Vagina (tissue), 2 donors: ENCODE data around the gene SOWAHA. TPM values are rescaled to one million over a fixed set of nuclear protein-coding genes. Genes with fewer than 3 reads are reported as not detected.

Experiments
- DNase-seq, 2 donors: peaks; one replicate each; pipeline ENCODE4 v3.0.0-alpha.2; 2017; ENCODE audit errors: extremely low spot score in 2 of 2
- H3K27ac ChIP-seq: fragments of 200-600 bp; sonication (generic); one replicate; pipeline ENCODE4 v1.5.1; 2019
- H3K27me3 ChIP-seq: fragments of 200-600 bp; sonication (generic); one replicate; pipeline ENCODE4 v1.5.1; 2019
- H3K36me3 ChIP-seq, 2 donors: fragments of 200-600 bp; sonication (generic); one replicate each; pipeline ENCODE4 v1.5.1; 2017 to 2019
- H3K4me1 ChIP-seq: fragments of 200-600 bp; sonication (generic); one replicate; pipeline ENCODE4 v1.5.1; 2019
- H3K4me3 ChIP-seq, 2 donors: fragments of 200-600 bp; sonication (generic); 1 replicate in 1 of 2; 2 replicates in 1 of 2; pipeline ENCODE4 v1.5.1; 2016 to 2019
- H3K9me3 ChIP-seq: fragments of 200-600 bp; sonication (generic); one replicate; pipeline ENCODE4 v1.5.1; 2019
- CTCF ChIP-seq, 3 experiments: fragments of 450-650 bp in 2 of 3; fragments of 200-600 bp in 1 of 3; sonication (generic) in 1 of 3; IDR thresholded peaks; one replicate each; pipeline ENCODE4 v1.5.1; 2017 to 2019; ENCODE audit warnings: antibody characterized with exemption in 3 of 3, mild to moderate bottlenecking in 2 of 3, moderate library complexity in 2 of 3
- POLR2A ChIP-seq, 2 donors: fragments of 450-650 bp; IDR thresholded peaks; one replicate each; pipeline ENCODE4 v1.6.1; 2017; ENCODE audit warnings: antibody characterized with exemption in 2 of 2, mild to moderate bottlenecking in 2 of 2, moderate library complexity in 2 of 2
- POLR2AphosphoS5 ChIP-seq, 2 donors: sonication (generic); formaldehyde crosslinking; IDR thresholded peaks; one replicate each; pipeline ENCODE4 v1.9.0; 2017; ENCODE audit warnings: antibody characterized with exemption in 2 of 2, mild to moderate bottlenecking in 2 of 2, low read depth in 1 of 2; ENCODE audit not compliant: insufficient read depth in 1 of 2
- intact Hi-C: fragments of 100-400 bp; cut with DNase I; formaldehyde crosslinking; loops from one replicate; pipeline ENCODE4 v1.15.1; 2023
- small RNA-seq: library from RNA; depleted of rRNA; stranded (forward); fragments of <200 nt; gene quantifications from one replicate; pipeline ENCODE3, GENCODE V24; 2016
- total RNA-seq: library from RNA; depleted of rRNA; stranded (reverse); fragments of >200 nt; gene quantifications from one replicate; pipeline ENCODE4 v1.2.3, GENCODE V29; 2016

Gene SOWAHA
- total RNA-seq, 1 donor from 2014 or later: not detected

GRCh38 chr5:132856011-132856410, 42.9 kb downstream of the SOWAHA start:
- Histone ChIP-seq H3K27ac (no peak overlapping the region), H3K4me1 (no peaks in the 10 kb centered on the region), H3K4me3 (no peak overlapping the region), H3K27me3 (no peaks in the 10 kb centered on the region), H3K9me3 (no peaks in the 10 kb centered on the region), H3K36me3 (no peaks in the 10 kb centered on the region)
- DNase-seq: no peak
- intact Hi-C loops: no loop called here
- TF ChIP-seq POLR2AphosphoS5 (IDR thresholded peaks at IDR 0.05; ENCODE audit: insufficient read depth in 1 of 2, low read depth in 1 of 2): no peak
- no peak for TF ChIP-seq POLR2A (IDR thresholded peaks at IDR 0.05)
- TF ChIP-seq CTCF (IDR thresholded peaks at IDR 0.05): no peak

GRCh38 chr5:132859889-132860437, 46.9 kb downstream of the SOWAHA start:
- Histone ChIP-seq H3K4me1 (no peaks in the 10 kb centered on the region), H3K27me3 (no peaks in the 10 kb centered on the region), H3K4me3 (no peak overlapping the region), H3K36me3 (no peaks in the 10 kb centered on the region), H3K9me3 (no peaks in the 10 kb centered on the region), H3K27ac (no peak overlapping the region)
- DNase-seq: no peak
- TF ChIP-seq POLR2A (IDR thresholded peaks at IDR 0.05): no peak
- TF ChIP-seq POLR2AphosphoS5 (IDR thresholded peaks at IDR 0.05; ENCODE audit: insufficient read depth in 1 of 2, low read depth in 1 of 2): no peak
- no peak for TF ChIP-seq CTCF (IDR thresholded peaks at IDR 0.05)
- intact Hi-C loops: no loop called here

GRCh38 chr5:132860742-132861141, 47.6 kb downstream of the SOWAHA start:
- no peak overlapping the region for H3K27ac ChIP-seq
- no peaks in the 10 kb centered on the region for H3K9me3 ChIP-seq
- no peaks in the 10 kb centered on the region for H3K36me3 ChIP-seq
- intact Hi-C loops: no loop called here
- no peaks in the 10 kb centered on the region for H3K27me3 ChIP-seq
- peaks cover 3% of the 10 kb centered on the region for H3K4me1 ChIP-seq
- TF ChIP-seq POLR2A (IDR thresholded peaks at IDR 0.05) (no peak), CTCF (IDR thresholded peaks at IDR 0.05) (no peak), POLR2AphosphoS5 (IDR thresholded peaks at IDR 0.05; ENCODE audit: insufficient read depth in 1 of 2, low read depth in 1 of 2) (no peak)
- DNase-seq: no peak
- H3K4me3 ChIP-seq: no peak overlapping the region

- Histone ChIP-seq H3K9me3 (no peaks in the 10 kb centered on the region), H3K4me1 (peaks cover 24% of the 10 kb centered on the region), H3K36me3 (peaks cover 0 to 25% of the 10 kb centered on the region in 2 donors), H3K27ac (peak overlapping the region; percentile 99), H3K27me3 (no peaks in the 10 kb centered on the region), H3K4me3 (peak overlapping the region; percentile 82 to 86)
- TF ChIP-seq POLR2AphosphoS5 (IDR thresholded peaks at IDR 0.05; ENCODE audit: insufficient read depth in 1 of 2, low read depth in 1 of 2) (no peak), POLR2A (IDR thresholded peaks at IDR 0.05) (no peak), CTCF (IDR thresholded peaks at IDR 0.05) (no peak)
- DNase-seq: no peak
- intact Hi-C loops: loop anchor here (5.0 kb wide), 1 partner anchor 39 kb away; no protein-coding TSS in a partner anchor
Observed at GRCh38 chr5:132865668-132866341, 52.7 kb downstream of the SOWAHA start.

Small RNA genes within 50 kb of the gene (small RNA-seq; reads per million reads assigned to genes)
- not detected for gene RNA5SP192

Other genes starting within 250 kb of the SOWAHA start
- not detected for gene IL13, start 155.1 kb upstream of the SOWAHA start, total RNA-seq
- not detected for gene IL4, start 139.3 kb upstream of the SOWAHA start, total RNA-seq
- gene KIF3A, start 75.8 kb upstream of the SOWAHA start, total RNA-seq: 20.6 TPM
- not detected for gene CCNI2, start 65.9 kb upstream of the SOWAHA start, total RNA-seq
- 52.8 TPM for gene SEPTIN8, start 36.1 kb upstream of the SOWAHA start, total RNA-seq
- gene SHROOM1, start 17.3 kb downstream of the SOWAHA start, total RNA-seq: 17.7 TPM
- gene GDF9, start 53.2 kb downstream of the SOWAHA start, total RNA-seq: not detected
- 189 TPM for gene UQCRQ, start 53.3 kb downstream of the SOWAHA start, total RNA-seq
- 4.2 TPM for gene LEAP2, start 60.4 kb downstream of the SOWAHA start, total RNA-seq
- 79.1 TPM for gene AFF4, start 150.3 kb downstream of the SOWAHA start, total RNA-seq
- 29.2 TPM for gene ZCCHC10, start 213.2 kb downstream of the SOWAHA start, total RNA-seq
- 37.6 TPM for gene HSPA4, start 238.7 kb downstream of the SOWAHA start, total RNA-seq